GM21367 (cell line): ENCODE measurements around the gene MCF2.
A peak's percentile ranks its signal among the peaks of the same experiment; 100 is the strongest.
"Not testable (repeated sequence)": the region's sequence is repeated elsewhere in the genome, so short reads cannot be mapped to it uniquely, and the experiment has no call there.

Source experiments
- ATAC-seq: cut with Tn5 transposase; IDR thresholded peaks from one replicate; pipeline ENCODE4 v1.9.1; 2021; ENCODE audit not compliant: unreplicated experiment

MCF2 gene, protein sequence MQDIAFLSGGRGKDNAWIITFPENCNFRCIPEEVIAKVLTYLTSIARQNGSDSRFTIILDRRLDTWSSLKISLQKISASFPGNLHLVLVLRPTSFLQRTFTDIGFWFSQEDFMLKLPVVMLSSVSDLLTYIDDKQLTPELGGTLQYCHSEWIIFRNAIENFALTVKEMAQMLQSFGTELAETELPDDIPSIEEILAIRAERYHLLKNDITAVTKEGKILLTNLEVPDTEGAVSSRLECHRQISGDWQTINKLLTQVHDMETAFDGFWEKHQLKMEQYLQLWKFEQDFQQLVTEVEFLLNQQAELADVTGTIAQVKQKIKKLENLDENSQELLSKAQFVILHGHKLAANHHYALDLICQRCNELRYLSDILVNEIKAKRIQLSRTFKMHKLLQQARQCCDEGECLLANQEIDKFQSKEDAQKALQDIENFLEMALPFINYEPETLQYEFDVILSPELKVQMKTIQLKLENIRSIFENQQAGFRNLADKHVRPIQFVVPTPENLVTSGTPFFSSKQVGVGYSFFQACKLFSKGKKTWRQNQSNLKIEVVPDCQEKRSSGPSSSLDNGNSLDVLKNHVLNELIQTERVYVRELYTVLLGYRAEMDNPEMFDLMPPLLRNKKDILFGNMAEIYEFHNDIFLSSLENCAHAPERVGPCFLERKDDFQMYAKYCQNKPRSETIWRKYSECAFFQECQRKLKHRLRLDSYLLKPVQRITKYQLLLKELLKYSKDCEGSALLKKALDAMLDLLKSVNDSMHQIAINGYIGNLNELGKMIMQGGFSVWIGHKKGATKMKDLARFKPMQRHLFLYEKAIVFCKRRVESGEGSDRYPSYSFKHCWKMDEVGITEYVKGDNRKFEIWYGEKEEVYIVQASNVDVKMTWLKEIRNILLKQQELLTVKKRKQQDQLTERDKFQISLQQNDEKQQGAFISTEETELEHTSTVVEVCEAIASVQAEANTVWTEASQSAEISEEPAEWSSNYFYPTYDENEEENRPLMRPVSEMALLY

DNA sequence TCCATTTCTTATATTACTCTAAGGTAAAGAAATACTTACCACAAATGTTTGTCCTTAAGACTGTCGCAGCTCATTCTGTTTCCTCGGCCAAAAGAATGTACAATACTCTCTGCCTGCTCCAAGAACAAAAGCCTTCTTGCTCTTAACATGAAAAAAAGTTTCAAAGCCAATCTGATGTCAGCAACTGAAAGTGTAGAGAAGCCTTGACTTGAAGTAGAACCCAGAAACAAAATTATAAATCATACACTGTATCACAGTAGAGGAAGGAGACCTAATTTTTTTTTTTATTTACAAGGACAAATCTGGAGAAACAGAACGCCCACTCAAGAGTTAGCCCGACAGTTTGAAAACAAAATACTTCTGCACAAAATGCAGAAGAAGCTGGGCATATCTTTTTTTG, at the start of gene MCF2:
TSS of gene MCF2 (minus strand) at position 101 of the 400 bp plus-strand sequence. CDS start 56,423 bp downstream, outside the sequence.
- no peak for ATAC-seq

DNA sequence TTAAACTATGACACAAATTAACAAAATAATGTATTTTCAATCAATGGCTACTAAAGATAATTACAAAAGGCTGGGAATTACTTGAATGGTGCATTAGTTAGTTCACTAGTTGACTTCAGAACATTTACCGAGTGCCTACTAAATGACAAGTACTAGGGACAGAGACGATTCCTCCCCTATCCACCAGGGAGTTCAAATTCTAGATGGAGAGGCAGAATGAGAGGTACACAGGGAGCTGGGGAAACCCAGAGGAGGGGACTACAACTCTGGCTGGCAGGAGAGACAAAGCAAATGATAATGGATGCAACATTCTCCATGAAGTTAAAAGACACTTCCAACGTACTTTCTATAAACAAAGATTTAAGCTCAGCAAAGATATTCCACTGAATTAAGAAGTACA, 43.1 kb upstream of the MCF2 start:
- no peak for ATAC-seq

DNA sequence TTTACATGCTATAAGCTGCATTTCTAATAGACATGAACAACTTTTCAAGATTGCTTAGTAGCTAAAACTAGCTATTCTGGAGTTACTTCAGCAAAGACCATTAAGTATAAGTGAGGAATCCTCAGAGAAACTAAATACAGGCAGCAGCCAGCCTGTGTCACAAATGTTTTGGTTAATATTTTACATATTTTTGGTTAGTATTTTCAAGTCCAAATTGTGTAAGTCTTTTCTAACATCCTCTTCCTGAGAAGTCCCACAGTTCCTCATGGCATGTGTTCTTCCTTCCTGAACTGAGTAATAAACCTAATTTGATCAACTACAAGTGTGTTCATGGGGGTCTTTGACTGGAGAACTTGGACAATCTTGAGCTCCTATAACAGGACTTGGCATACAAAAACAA, 42.4 kb upstream of the MCF2 start:
- ATAC-seq: no peak

DNA sequence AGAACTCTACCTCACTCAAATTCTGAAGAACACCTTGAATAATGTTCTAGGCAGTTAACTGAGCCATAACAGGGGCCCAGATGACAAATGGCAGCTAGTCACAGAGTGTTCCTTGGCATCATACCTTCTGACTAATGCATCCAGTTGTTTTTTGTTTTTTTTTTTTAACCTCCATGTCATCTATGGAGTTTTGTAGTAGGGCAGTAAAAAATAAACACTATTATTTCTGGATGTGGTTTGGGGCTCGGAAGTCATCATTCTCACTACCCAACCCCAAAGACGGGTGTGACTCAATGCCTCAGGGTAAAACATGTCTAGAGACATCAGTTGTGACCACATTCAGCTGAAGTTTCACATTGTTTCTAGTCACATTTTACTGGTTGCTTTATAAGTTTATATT, 31.2 kb upstream of the MCF2 start:
- peak; percentile 71 for ATAC-seq

DNA sequence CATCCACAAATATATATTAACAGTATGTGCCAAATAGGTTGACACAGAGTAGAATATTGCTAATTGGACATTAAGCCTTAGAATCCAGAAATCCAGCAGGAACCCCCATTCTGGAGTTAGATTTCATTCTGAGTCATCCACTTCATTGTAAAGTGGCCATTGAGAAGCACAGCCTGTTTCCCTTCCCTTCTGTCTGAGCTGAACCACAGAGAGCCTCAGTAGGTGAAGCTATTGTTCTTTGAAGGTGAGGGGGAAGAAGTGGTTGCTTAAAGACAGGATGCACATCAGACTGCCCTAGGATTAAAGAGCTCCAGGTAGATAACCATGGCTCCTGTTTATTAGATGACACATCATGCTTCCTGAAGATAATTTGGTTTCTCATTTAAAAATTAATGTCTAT, 30.6 kb upstream of the MCF2 start:
- ATAC-seq: no peak

DNA sequence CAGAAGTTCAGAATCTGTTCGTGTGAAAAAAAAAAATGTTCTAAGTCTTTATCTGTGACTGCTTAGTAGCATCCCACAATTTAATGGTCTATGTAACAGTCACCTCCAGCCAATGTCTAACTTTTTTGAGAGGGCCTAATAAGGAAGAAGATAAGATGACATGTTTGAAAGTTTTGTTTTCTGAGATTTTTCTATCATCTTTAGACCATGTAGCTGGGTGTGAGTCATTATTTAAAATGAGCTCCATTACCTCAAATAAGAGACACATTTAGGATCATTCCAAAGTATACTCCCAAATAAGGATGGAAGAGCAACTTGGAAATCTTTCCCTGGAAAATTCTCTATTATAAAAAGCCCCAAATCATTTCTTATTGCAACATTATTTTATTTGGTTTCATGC, 28.2 kb upstream of the MCF2 start:
- ATAC-seq: no peak

DNA sequence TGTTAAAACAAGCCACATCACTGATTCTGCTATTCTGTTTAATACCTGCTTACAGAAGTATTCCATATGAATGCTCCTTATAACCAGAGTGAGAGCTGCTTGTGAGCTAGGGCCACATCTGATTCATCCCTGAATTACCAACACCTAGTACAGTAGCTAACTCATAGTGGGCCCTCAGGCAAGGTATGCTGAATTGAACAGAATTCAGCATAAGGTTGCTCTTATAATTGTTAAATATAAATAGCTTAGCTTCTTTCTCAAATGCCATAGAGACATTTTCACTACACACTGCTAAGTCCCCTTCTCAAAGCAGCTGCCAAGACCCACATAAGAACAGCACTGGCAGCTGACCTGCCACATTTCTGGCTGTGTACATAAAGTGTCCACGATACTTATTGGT, 27.0 kb upstream of the MCF2 start:
- ATAC-seq: no peak

DNA sequence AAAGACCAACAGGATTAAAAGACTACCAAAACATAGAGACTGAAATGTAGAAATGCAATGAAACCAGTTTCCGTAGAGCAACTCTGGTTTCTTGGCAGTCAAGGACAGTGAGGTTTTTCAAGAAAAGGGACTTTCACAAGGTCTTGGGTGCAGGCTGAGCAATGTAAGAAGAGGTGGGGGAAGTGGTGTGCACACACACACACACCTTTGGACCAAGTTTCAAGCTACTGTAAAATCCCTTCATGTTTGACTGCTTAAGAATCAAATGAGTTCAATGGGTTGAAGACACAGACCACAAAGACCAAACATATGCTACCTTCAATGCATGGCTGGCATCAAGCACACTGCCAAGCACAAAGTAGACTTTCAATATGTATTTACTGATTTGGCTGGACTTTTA, 17.8 kb upstream of the MCF2 start:
- peak; percentile 92 for ATAC-seq

DNA sequence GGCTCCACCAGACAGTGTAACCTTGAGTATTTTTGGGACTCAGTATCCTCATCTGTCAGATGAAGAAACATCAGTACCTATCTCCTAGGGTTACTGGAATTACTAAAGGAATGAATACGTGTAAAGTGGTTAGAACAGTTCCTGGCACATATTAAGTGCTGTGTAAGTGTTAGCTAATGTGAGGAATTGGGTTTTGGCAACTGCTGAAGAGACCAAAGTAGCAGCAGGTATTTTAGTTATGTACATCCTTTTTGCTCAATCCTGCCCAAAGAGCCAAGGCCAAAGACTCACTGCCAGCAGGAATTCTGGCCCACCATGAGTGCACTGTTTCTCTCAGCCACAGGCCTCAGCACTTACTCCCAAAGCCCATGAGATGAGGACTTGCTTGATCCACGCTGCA, 16.7 kb upstream of the MCF2 start:
- ATAC-seq: no peak

DNA sequence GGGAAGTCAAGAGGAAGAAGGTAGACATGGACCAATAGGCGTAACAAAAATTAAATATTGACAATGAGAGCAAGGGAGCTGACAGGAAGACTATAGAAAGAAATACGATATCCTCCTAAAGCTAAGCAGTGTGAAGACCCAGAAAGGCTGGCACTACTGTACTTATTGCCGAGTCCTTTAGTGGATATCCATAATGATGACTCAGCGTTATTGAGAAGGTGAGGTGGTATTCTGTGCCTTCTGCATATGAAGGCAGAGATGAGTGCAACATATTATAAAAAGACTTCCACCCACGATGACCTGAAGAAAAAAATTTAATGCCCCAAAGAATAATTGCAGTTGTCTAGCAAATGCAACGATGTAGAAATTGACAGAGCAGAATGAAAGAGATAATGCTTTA, 13.0 kb upstream of the MCF2 start:
- ATAC-seq: no peak

DNA sequence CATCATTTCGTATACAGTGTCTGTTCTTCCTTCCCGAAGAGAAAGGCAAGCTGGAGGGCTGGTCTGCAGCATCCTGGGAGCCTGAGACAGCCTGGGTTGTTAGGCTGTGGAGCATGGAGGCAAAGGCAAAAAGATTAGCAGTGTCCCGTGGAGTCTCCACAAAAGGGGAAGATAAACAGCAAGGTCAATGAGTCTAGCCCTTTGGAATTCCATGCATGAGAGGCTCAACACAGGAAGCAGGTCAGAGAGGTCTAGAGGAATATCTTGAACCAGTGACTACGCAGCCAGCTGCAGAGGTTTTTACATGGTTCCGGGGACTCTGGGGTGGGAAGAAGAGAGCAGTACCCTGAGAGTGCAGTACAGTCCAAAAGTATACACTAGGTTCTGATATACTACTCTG, 12.2 kb upstream of the MCF2 start:
- ATAC-seq: no peak

DNA sequence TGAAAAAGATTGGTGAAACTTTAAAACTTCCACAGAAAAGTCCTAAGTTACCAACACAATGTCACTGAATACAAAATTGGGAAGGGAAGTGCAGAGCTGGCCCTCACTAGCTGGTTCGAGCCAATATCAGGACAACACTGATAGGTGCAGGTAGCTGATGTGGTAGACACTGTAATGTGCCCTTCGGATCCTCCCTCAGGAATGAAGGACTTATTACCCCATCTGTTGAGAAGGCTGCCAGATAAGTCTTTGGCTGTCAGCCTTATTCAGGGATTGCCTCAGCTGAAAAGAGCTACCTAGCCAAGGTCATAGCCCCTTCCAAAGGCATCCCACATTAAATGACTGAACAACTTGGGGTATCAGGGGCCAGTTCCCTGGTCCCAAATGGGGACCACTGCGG, 5.3 kb downstream of the MCF2 start:
- ATAC-seq: no peak

DNA sequence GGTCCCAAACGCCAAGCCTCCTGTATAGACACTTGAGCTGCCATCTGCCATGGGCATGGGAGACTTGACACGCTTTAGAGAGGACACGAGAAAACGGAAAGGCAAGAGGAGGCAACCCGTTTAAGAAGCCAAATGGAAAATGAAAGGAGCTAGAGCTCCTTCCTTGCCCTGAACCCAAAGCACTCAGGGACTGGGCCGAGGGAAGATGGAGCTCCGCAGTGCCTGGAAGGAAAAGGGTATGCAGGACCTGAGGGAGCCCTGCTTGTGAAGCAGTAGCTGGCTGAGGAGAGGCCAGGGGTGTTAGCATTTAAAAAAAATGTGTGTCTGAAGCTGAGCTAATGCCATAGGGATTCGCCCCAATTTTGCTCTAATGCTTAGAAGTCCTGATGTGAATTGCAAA, 15.1 kb downstream of the MCF2 start:
- no peak for ATAC-seq

DNA sequence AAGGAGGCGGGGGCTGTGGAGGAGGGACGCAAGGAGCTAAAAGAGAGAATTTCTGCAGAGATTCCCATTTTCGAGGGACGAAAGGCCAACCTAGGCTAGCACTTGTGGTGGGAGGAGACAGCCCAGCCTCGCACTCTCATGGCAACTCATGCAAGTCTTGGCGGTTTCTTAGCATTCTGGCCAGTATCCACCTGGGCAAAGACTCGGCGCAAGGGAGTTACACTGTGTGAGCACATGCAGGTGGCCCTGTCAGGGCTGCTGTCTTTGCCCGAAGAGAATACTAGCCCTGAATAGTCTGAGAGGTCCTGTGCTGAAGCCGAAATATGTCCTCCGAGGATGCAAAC, 15.5 kb downstream of the MCF2 start:
- ATAC-seq: no peak

DNA sequence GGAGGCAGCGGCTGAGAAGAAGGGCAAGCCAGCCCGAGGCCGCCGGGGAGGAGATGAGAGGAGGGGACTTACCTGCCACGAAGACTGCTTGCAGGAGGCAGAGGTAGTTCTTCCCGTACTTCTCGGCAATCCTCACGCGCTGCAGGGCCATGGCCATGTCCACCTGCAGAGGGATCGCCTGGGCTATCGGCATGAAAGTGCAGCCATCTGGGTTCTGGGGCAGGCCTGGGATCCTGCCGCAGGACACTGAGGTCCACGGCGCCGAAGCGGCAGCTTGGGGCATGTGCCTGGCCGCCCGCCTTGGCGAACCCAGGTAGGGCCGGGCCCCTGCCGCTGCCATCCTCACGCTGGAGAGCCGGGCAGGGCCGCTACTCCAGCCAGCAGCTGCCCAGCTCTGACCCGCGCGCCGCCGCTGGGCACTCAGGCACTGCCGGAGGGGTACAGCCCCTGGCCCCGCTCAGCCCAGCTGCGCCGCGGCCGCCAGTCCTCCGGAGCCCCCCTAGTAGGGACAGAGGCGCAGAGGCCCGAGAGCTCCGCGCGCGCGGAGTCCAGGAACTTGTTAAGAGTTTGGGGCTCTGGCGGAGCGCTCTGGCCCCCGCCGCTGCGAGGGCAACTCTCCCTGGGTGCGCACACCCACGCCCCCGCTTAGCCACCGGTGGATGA, 16.0 kb downstream of the MCF2 start:
- ATAC-seq: no peak

DNA sequence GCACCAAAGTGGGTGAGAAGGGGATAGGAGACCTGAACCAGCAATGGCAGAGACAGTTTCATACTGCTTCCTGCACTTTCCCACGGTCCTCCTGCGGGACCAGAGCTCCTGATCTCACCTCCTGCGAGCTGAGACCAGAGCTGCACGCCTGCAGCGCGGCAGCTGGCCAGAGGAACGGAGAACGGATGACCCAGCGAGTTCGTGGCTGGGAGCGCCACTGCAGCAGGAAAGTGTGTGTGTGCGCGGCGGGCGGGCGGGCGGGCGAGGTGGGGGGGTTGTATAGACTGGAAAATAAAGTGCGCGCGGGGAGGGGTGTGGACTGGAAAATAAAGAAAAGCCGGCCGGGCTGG, 16.5 kb downstream of the MCF2 start:
- no peak for ATAC-seq

DNA sequence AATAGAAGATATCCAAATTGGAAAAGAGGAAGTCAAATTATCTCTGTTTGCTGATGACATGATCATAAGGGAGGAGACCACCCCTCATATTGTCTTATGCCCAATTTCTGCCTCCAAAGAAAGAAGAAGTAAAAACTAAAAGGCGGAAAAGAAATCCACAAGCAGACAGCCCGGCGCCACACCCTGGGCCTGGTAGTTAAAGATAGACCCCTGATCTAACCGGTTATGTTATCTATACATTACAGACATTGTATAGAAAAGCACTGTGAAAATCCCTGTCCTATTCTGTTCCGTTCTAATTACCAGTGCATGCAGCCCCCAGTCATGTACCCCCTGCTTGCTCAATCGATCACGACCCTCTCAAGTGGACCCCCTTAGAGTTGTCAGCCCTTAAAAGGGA, 22.8 kb downstream of the MCF2 start:
- not testable (repeated sequence) for ATAC-seq

DNA sequence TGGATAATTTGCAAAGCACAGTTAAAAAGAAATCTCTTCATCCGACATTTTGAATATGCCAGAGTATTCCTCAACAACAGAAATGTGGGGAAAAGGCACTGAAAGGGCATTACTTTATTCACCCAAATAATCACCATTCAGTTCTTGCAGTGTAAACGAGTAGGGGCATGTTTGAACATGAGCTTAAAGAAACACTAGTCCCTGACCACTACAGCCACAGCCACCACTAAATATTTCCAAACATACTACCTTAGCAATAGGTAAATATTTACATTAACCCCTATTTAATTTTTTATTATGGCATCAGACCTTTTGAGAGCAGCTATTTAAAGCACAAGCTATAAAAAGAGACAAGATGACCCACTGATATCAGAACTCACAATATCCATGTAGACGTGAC, 27.6 kb downstream of the MCF2 start:
- ATAC-seq: no peak

DNA sequence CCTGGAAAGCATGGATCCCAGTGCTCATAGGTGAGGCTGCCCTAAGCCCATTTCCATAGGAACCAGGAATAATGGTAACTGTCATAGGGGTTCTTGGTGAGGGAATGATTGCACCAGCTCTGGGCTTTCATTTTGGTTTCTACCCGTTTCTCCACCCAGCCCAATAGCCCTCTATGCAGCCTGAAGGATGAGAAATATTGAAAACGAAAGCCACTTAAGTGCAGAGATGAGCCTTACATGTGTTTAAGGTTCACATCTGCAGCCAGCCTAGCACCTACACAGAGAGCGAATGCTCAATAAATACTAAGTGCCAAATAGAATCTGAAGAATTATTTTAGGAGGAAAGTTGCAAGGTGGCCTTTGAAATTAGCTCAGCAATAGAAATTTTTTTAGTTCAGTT, 60.4 kb downstream of the MCF2 start:
- no peak for ATAC-seq

DNA sequence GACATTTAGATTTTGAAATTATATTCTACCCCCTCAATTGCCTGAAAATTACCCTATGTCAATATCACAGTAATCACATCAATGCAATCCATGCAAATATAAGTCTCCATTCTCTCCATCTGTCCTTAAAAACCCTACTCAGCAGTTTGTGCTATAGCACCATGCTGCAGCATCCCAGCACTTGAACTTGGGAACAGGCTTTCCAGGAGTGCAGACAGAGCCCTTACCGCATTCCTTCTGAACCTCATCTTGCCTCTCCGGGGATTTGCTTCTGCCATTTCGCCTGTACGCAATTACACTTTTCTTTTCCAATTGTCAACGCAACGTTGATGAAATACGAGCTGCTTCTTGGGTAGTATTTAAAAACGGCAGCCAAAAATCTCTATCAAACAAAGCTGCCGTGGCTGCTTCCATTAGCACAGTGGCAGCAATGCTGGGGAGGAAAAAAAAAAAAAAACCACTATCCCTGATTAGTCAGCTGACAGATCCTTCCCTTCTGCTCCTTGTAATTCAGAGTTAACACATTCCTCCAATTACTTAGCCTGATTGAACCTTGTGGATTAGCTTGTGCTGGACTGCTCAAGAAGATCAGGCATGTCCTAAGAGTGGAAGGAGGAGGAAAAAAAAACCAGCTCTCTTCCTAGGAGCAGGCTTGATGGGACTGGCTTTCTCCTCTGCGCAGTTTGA, 65.6 kb downstream of the MCF2 start:
- ATAC-seq: no peak

DNA sequence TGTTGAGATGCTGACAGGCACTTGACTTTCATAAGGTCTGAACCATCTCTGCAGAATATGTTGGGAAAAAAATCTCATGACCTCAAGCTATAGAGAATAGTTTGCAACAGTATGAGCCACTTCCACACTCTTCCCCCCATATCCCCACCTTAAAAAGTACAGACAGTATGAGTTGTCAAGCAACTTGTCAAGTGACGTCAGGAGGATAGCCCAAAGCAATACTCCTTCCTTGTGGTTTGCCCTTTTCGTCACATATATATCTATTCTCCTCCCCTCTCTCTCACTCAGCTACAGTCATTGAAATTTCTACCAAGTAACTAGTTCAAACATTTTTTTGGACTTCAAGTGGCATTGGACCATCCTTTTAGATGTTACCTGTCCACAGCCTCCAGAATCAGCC, 67.7 kb downstream of the MCF2 start:
- no peak for ATAC-seq
